Skeletal muscle tissue (tissue), 4 donors: ENCODE measurements around the gene ARFGAP1. TPM values are rescaled to one million over a fixed set of nuclear protein-coding genes. Genes with fewer than 3 reads are reported as not detected.

Experiments used
- H3K27ac ChIP-seq: one replicate; pipeline ENCODE4 v1.7.0; 2013; ENCODE audit warnings: mild to moderate bottlenecking, low read depth, low read length, inconsistent platforms
- H3K27me3 ChIP-seq, 3 donors: one replicate each; pipeline ENCODE4 v1.7.0; 2013; ENCODE audit warnings: low read length in 3 of 3; ENCODE audit not compliant: control insufficient read depth in 3 of 3, insufficient read depth in 3 of 3
- H3K36me3 ChIP-seq, 3 donors: one replicate each; pipeline ENCODE4 v1.7.0; 2013; ENCODE audit warnings: low read length in 3 of 3; ENCODE audit not compliant: control insufficient read depth in 3 of 3, insufficient read depth in 3 of 3
- H3K4me1 ChIP-seq, 3 donors: one replicate each; pipeline ENCODE4 v1.7.0; 2013; ENCODE audit warnings: low read length in 3 of 3, mild to moderate bottlenecking in 3 of 3; ENCODE audit not compliant: control insufficient read depth in 3 of 3, insufficient read depth in 3 of 3
- H3K4me3 ChIP-seq, 3 donors: one replicate each; pipeline ENCODE4 v1.7.0; 2013; ENCODE audit warnings: low read length in 3 of 3
- H3K9ac ChIP-seq, 3 donors: one replicate each; pipeline ENCODE4 v1.7.0; 2013; ENCODE audit warnings: low read length in 3 of 3, mild to moderate bottlenecking in 3 of 3, moderate library complexity in 2 of 3, low read depth in 1 of 3
- H3K9me3 ChIP-seq, 3 donors: one replicate each; pipeline ENCODE4 v1.7.0; 2013; ENCODE audit warnings: low read length in 3 of 3; ENCODE audit not compliant: control insufficient read depth in 3 of 3
- total RNA-seq: library from RNA; depleted of rRNA; stranded (reverse); fragments of >200 nt; gene quantifications from one replicate; pipeline ENCODE4 v1.2.3, GENCODE V29; 2014
- donor health status: Osteomylitis.

The ARFGAP1 gene
- total RNA-seq, 1 donor from 2014 or later = 31.8 TPM

- no peak overlapping the region for H3K27ac ChIP-seq
- H3K4me1 ChIP-seq = no peaks in the 10 kb centered on the region
- H3K27me3 ChIP-seq = peaks cover 28 to 51% (median 47%) of the 10 kb centered on the region in 3 donors
- H3K4me3 ChIP-seq = no peak overlapping the region
- no peaks in the 10 kb centered on the region for H3K36me3 ChIP-seq
- H3K9ac ChIP-seq = no peak overlapping the region
- no peaks in the 10 kb centered on the region for H3K9me3 ChIP-seq
Measured at GRCh38 chr20:63318391-63319163, 46.0 kb downstream of the ARFGAP1 start.

- Histone ChIP-seq H3K27me3 (peaks cover 25 to 49% (median 45%) of the 10 kb centered on the region in 3 donors), H3K4me3 (no peak overlapping the region), H3K9me3 (no peaks in the 10 kb centered on the region), H3K4me1 (no peaks in the 10 kb centered on the region), H3K27ac (no peak overlapping the region), H3K36me3 (no peaks in the 10 kb centered on the region), H3K9ac (no peak overlapping the region)
Measured at GRCh38 chr20:63319164-63320040, 46.8 kb downstream of the ARFGAP1 start.

DNA sequence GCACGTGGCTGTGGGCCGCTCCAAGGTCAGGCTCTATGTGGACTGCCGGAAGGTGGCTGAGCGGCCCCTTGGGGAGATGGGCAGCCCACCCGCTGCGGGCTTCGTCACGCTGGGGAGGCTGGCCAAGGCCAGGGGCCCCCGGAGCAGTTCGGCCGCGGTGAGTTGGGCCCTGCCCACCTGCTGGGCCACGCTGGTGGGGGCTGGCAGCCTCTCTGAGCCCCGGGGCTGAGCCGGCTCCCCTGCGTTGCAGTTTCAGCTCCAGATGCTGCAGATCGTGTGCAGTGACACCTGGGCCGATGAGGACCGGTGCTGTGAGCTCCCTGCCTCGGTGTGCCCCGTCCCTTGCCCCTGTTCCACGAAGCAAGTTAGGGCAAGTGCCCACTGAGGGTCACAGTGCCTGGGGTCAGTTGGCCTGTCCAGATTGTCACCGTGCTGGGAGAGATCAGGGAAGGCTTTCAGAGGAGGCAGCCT lies 47.5 kb downstream of the ARFGAP1 start:
- H3K4me1 ChIP-seq = no peaks in the 10 kb centered on the region
- no peaks in the 10 kb centered on the region for H3K36me3 ChIP-seq
- no peak overlapping the region for H3K9ac ChIP-seq
- no peak overlapping the region for H3K27ac ChIP-seq
- peaks cover 20 to 48% (median 45%) of the 10 kb centered on the region in 3 donors for H3K27me3 ChIP-seq
- H3K9me3 ChIP-seq = no peaks in the 10 kb centered on the region
- no peak overlapping the region for H3K4me3 ChIP-seq

- H3K4me3 ChIP-seq = no peak overlapping the region
- H3K9me3 ChIP-seq = no peaks in the 10 kb centered on the region
- no peak overlapping the region for H3K9ac ChIP-seq
- peaks cover 16 to 44% (median 44%) of the 10 kb centered on the region in 3 donors for H3K27me3 ChIP-seq
- no peak overlapping the region for H3K27ac ChIP-seq
- no peaks in the 10 kb centered on the region for H3K4me1 ChIP-seq
- H3K36me3 ChIP-seq = no peaks in the 10 kb centered on the region
Measured at GRCh38 chr20:63320616-63321147, 48.1 kb downstream of the ARFGAP1 start.

GRCh38 chr20:63321148-63321831 lies 48.7 kb downstream of the ARFGAP1 start:
- H3K4me1 ChIP-seq = no peaks in the 10 kb centered on the region
- no peaks in the 10 kb centered on the region for H3K36me3 ChIP-seq
- H3K9me3 ChIP-seq = no peaks in the 10 kb centered on the region
- no peak overlapping the region for H3K9ac ChIP-seq
- H3K4me3 ChIP-seq = no peak overlapping the region
- H3K27ac ChIP-seq = no peak overlapping the region
- peaks cover 16 to 47% (median 46%) of the 10 kb centered on the region in 3 donors for H3K27me3 ChIP-seq

DNA sequence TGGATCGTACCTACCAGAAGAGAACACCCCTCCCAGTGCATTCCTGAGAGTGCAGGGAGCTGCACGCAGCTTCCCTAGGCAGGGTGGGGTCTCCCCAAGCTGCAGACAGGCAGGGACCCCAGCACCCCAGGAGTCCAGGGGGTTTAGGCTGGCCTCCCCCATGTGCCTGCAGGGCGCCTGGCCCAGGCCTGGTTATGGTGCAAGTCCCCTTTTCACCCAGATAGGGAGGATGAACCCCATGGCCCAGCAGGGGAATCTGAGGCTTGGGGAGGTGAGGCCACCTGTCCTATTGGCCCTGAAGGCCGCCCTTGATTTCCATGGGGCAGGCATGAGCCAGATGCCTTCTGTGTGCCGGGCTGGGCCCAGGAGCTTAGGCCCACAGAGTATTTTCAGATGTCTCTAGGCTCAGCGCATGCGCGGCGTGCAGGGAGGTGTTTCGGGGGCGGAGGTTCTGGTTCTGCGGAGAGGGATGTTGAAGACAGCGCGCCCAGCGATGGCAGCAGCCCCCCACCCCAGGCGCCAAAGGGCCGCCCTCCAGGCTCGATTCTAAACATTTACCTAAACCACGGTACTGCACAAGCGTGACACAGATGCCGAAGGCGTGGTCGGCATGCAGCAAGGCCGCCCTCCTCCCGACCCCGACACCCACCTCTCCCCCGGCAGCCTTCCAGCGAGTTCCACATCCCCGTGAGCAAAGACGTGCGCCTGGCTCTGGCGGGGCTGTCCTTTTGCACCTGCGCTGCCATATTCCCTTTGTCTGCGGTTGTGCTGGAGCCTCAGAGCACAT lies 49.7 kb downstream of the ARFGAP1 start:
- Histone ChIP-seq H3K36me3 (no peaks in the 10 kb centered on the region), H3K4me3 (no peak overlapping the region), H3K27me3 (peaks cover 16 to 53% (median 43%) of the 10 kb centered on the region in 3 donors), H3K9me3 (no peaks in the 10 kb centered on the region), H3K27ac (no peak overlapping the region), H3K4me1 (no peaks in the 10 kb centered on the region), H3K9ac (no peak overlapping the region)

DNA sequence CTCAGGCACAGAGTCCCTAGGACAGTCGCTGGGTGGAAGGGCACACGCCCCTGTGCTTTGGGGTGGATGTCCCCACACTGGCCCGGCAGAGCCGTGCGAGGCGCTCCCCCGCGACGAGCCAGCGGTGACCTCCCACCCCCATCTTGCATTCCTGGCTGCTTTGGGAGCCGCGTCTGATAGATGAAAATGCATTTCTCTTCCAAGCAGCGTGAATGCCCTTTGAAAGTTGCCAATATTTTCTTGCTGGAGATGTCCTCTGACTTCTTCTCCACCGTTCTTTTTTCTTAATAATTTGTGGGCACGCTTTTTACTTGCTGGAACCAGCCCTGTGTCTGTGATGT lies 50.3 kb downstream of the ARFGAP1 start:
- H3K36me3 ChIP-seq = no peaks in the 10 kb centered on the region
- H3K27ac ChIP-seq = no peak overlapping the region
- no peak overlapping the region for H3K4me3 ChIP-seq
- H3K9ac ChIP-seq = no peak overlapping the region
- H3K9me3 ChIP-seq = no peaks in the 10 kb centered on the region
- no peaks in the 10 kb centered on the region for H3K4me1 ChIP-seq
- peaks cover 20 to 56% (median 43%) of the 10 kb centered on the region in 3 donors for H3K27me3 ChIP-seq

GRCh38 chr20:63323357-63323981 lies 50.9 kb downstream of the ARFGAP1 start:
- H3K27ac ChIP-seq = no peak overlapping the region
- H3K9me3 ChIP-seq = no peaks in the 10 kb centered on the region
- no peaks in the 10 kb centered on the region for H3K4me1 ChIP-seq
- no peaks in the 10 kb centered on the region for H3K36me3 ChIP-seq
- H3K9ac ChIP-seq = no peak overlapping the region
- H3K27me3 ChIP-seq = peaks cover 23 to 60% (median 38%) of the 10 kb centered on the region in 3 donors
- no peak overlapping the region for H3K4me3 ChIP-seq

- H3K9ac ChIP-seq = no peak overlapping the region
- H3K9me3 ChIP-seq = no peaks in the 10 kb centered on the region
- no peak overlapping the region for H3K27ac ChIP-seq
- no peak overlapping the region for H3K4me3 ChIP-seq
- peaks cover 29 to 68% (median 40%) of the 10 kb centered on the region in 3 donors for H3K27me3 ChIP-seq
- no peaks in the 10 kb centered on the region for H3K4me1 ChIP-seq
- H3K36me3 ChIP-seq = no peaks in the 10 kb centered on the region
Measured at GRCh38 chr20:63325021-63325471, 52.4 kb downstream of the ARFGAP1 start.
